ENCODE results near the gene OBI1.

The OBI1 gene

GRCh38 chr13:78601874-78602560 is 56.9 kb downstream of the OBI1 start:
- Histone ChIP-seq H3K4me2 (ENCODE audit: low read length) (peak overlapping the region; percentile 90), H3K36me3 (ENCODE audit: insufficient read depth, low read length) (peaks cover 7% of the 10 kb centered on the region; the same call in 1 of the 2 replicates), H2AFZ (ENCODE audit: low read length) (no peak overlapping the region), H4K20me1 (ENCODE audit: insufficient read depth, low read length) (no peaks in the 10 kb centered on the region; the same call in 1 of the 2 replicates), H3K27ac (ENCODE audit: low read depth, low read length, poor library complexity, severe bottlenecking) (no peak overlapping the region), H3F3A (ENCODE audit: insufficient read depth, low read length) (no peaks in the 10 kb centered on the region), H3K4me1 (ENCODE audit: insufficient read depth, low read length, severe bottlenecking) (peaks cover 14% of the 10 kb centered on the region), H3K9me2 (ENCODE audit: low read depth, low read length) (no peaks in the 10 kb centered on the region), H3K9ac (ENCODE audit: low read length) (peak overlapping the region; percentile 74; the same call in 1 of the 2 replicates), H3K27me3 (ENCODE audit: insufficient read depth, low read length) (no peaks in the 10 kb centered on the region; the same call in 1 of the 2 replicates), H3K79me2 (ENCODE audit: insufficient read depth, low read length) (no peaks in the 10 kb centered on the region), H3K9me3 (ENCODE audit: low read length) (no peaks in the 10 kb centered on the region), H3K4me3 (ENCODE audit: low read depth, low read length, poor library complexity, severe bottlenecking) (peak overlapping the region; percentile 80)
- TF ChIP-seq EZH2 (IDR thresholded peaks at IDR 0.05; ENCODE audit: borderline replicate concordance, low read length) (no peak), CTCF (IDR thresholded peaks at IDR 0.05; ENCODE audit: low read length) (no peak)

- H3K27me3 ChIP-seq (ENCODE audit: insufficient read depth, low read length) = no peaks in the 10 kb centered on the region; the same call in 1 of the 2 replicates
Measured at GRCh38 chr13:78601124-78601873, 57.7 kb downstream of the OBI1 start.

More at GRCh38 chr13:78601124-78601873, 57.7 kb downstream of the OBI1 start:
- Histone ChIP-seq H3K27ac (ENCODE audit: low read depth, low read length, poor library complexity, severe bottlenecking) (no peak overlapping the region), H3F3A (ENCODE audit: insufficient read depth, low read length) (no peaks in the 10 kb centered on the region), H3K4me2 (ENCODE audit: low read length) (peak overlapping the region; percentile 30; the same call in 1 of the 2 replicates), H3K4me1 (ENCODE audit: insufficient read depth, low read length, severe bottlenecking) (peaks cover 14% of the 10 kb centered on the region), H3K9me2 (ENCODE audit: low read depth, low read length) (no peaks in the 10 kb centered on the region), H2AFZ (ENCODE audit: low read length) (no peak overlapping the region), H3K4me3 (ENCODE audit: low read depth, low read length, poor library complexity, severe bottlenecking) (peak overlapping the region; percentile 35), H3K79me2 (ENCODE audit: insufficient read depth, low read length) (no peaks in the 10 kb centered on the region), H3K36me3 (ENCODE audit: insufficient read depth, low read length) (peaks cover 7% of the 10 kb centered on the region; the same call in 1 of the 2 replicates), H3K9me3 (ENCODE audit: low read length) (no peaks in the 10 kb centered on the region), H3K9ac (ENCODE audit: low read length) (no peak overlapping the region), H4K20me1 (ENCODE audit: insufficient read depth, low read length) (no peaks in the 10 kb centered on the region; the same call in 1 of the 2 replicates)
- TF ChIP-seq CTCF (IDR thresholded peaks at IDR 0.05; ENCODE audit: low read length) = no peak
- TF ChIP-seq EZH2 (IDR thresholded peaks at IDR 0.05; ENCODE audit: borderline replicate concordance, low read length) = no peak
